Muscle of arm (tissue), 12 donors: Measurements from ENCODE around the gene CYP26A1. TPM values are rescaled to one million over a fixed set of nuclear protein-coding genes. Genes with fewer than 3 reads are reported as not detected.

ENCODE experiments used
- DNase-seq: peaks from one replicate; pipeline ENCODE4 v3.0.0-alpha.2; 2013
- polyA plus RNA-seq, 12 donors: library from polyadenylated mRNA; unstranded; fragments of 120-200 nt; gene quantifications; one replicate each; pipeline ENCODE4 v1.2.1, GENCODE V29; 2013; ENCODE audit not compliant: insufficient read length in 12 of 12

Gene CYP26A1
- polyA plus RNA-seq, 12 donors = 0.22 to 0.77 (median 0.34) TPM; not detected in 4

DNA sequence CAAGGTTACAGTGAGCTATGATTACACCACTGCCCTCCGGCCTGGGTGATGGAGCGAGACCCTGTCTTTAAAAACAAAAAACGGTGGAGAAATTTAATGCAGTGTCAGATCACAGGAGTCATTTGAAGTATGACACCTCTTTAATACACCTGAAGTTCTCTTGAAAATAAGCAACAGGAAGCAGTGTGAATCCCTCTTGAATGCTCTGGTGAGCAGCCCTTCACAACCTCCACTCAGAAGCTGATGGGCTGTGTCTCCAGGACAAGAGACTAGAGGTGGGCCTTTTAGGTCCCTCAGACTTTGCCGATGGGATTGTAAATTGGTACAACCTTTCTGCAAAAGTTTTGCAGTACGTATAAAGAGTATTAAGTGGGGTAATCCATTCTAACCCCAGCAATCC lies 50.1 kb downstream of the CYP26A1 start:
- no peak for DNase-seq

DNA sequence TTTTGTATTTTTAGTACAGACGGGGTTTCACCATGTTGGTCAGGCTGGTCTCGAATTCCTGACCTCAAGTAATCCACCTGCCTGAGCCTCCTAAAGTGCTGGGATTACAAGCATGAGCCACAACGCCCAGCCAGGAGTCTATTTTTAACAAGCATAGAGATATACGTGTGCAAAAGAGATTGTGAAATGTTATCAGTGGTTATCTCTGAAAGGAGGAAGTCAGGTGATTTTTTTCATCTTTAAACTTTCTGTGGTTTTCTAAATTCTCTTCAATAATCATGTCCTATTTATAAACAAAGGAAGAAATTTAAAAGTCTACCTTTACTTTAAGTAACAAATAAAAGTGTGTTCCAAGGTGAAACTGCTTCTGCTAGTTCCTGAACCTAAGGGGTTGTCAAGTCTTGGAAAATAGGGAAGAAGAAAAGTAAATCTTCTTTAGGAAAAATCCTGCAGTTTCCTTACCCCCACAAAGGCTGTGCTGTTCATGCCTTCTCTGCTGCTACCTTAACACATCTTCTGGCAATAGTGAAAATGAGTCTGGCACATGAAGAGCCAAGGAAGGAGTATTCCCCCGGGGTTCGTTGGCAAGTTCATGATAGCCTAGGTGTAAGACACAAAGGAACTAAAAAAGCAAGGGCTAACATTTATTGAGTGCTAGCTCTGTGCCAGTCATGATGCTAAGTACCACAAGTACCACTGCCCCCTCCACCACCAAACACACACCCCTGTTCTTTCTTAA lies 51.1 kb downstream of the CYP26A1 start:
- DNase-seq = no peak

DNA sequence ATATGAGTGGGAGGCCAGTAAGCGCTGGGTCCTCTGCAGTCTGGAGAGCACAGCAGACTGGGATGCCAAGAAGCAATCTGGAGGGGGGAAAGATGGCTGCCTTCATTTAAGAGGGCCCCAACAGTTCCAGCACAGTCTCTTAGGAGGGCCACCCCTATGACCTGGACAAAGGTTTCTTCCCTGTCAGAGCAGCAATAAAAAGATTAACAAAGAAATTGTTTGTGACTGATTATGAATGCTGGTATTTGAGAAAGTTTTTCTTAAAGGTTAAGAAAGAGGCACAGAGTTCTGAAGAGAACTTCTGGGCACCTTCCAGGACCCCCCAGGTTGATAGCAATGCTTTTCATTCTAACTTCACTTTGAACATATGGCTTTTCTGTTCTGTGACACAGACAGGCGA lies 52.3 kb downstream of the CYP26A1 start:
- DNase-seq = no peak

DNA sequence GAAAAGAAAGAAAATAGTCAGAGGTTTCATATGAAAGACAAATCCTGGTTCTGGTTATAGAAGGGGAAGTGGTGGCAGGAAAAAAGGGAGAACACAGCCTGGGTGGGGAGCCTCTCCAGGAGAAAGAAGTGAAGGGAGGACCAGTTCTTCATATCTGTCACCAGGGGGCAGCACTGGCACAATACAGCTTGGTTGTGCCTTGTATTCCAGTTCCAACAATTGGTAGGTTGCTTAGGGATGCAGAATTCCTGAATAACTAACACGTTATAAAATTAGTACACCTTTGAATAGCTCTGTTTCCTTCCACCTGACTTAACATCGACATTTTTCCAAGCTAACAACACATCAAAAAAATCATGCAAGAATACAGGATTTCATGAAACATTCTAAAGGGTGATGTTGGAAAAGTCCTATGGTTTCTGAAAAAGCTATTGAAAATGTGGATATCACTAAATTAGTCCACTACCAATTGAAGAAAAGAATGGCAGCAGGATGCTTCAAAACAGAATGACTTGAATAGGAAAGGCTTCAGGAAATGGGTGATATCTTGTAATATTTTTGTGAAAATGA lies 52.9 kb downstream of the CYP26A1 start:
- no peak for DNase-seq

Other genes starting within 250 kb of the CYP26A1 start
- gene EXOC6, start 225.4 kb upstream of the CYP26A1 start, polyA plus RNA-seq = 10 to 100 TPM in 11 of 12 donors, not detected in 1; 18.2 to 49.7 (median 37.7) TPM
- under 1 TPM in 1 of 12 donors, not detected in 11; 0.07 TPM for gene CYP26C1, start 13.1 kb upstream of the CYP26A1 start, polyA plus RNA-seq